NCI-H526 treated with DMSO at 0.1 percent for 48 hours (cell line): Measurements from ENCODE around the gene SLC22A4.

ENCODE experiments used
- DNase-seq: peaks from one replicate; lab custom pipeline; 2025; lab: John Stamatoyannopoulos, UW

The SLC22A4 gene

DNA sequence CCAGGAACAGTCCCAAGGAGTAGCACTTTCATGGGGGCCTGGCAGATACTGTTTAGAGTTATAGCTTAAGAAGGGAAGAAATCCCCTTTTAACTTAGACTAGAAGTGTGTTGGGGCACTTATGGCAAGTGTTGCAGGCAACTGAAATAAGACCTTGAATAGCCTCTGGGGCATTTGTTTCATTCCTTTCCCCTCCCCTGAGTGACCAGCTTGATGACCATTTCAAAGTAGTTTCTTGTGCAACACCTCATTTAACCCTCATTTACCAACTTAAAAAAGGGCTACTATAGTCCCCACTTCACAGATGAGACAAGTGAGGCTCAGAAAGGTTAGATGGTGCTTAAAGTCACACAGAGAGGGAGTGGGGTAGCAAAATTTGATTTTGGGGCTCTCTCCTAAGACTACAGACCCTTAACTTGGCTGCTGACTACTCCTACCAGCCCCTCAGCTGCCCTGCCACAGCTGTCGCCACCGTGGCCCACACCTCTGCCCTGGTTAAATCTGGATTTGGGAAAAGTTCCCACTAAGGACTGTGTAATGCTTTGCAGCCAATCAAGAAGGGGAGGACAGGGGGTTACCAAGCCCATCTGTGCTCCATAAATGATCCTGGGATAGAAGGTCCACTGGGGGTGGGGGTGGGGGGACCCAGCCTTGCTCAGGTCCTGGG, 31.2 kb upstream of the SLC22A4 start:
- no peak for DNase-seq

DNA sequence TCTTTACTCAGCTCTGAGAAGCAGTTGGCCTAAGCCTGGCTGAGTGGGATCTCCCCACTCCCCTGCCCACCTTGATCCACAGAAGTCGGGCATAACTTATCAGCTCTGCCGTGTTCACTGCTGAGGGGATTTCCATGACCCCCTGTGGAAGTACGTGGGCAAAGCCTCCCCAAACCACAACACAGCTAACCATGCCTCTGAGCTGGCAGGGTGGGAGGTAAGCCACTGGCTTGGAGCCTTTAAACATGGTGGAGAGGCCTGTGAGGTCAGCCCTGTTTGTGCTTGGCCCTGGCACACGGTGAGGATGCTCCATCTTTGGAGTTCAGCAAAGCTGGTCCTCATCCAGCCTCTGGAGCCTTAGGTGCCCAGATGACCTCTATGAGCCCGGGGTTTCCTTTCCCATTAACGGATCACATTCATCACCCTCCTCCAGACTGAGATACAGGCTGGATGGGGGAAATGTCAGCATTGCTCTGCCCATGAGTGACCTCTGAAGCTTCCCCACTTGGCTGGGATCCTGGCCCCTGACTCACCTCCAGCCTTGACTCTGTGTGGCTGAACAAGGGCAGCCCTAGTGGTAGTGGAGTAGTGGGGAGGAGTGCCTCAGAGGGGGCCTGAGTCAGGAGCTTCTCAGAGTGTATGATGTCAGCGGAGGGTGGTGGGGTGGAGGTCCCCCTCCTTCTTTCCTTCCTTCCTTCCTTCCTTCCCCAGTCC, 30.5 kb upstream of the SLC22A4 start:
- DNase-seq, result no peak

GRCh38 chr5:132264546-132265335, 29.5 kb upstream of the SLC22A4 start:
- no peak for DNase-seq

- DNase-seq, result no peak
Observed at GRCh38 chr5:132265336-132266030, 28.7 kb upstream of the SLC22A4 start.

- DNase-seq, result no peak
Observed at GRCh38 chr5:132266031-132266835, 28.0 kb upstream of the SLC22A4 start.

GRCh38 chr5:132266836-132267160, 27.4 kb upstream of the SLC22A4 start:
- no peak for DNase-seq

DNA sequence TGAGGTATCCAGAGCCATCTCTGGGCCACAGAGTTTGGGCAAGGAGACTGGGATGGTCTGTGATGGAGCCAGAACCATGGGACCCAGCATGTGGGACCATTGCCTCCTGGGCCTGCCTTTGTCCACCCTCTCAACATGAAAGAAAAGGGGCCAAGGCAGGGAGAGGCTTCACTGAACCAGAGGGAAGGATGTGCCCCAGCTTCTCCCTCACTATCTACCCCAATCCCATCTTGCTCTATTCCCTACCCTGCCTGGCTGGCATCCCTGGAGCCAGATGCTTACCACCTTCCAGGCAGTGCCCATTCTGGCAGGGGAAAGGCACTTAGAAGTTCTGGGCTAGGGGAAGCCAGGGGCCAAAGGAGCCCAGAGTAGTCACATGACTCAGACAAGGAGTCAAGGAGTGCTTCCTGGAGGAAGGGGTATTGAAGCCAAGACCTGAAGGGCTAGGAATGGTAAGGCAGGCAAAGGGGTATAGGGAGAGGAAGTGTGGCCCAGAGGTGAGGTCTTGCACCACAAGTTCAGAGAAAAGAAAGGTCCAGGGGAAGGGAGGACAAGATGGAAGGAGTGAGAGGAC, 26.9 kb upstream of the SLC22A4 start:
- no peak for DNase-seq

DNA sequence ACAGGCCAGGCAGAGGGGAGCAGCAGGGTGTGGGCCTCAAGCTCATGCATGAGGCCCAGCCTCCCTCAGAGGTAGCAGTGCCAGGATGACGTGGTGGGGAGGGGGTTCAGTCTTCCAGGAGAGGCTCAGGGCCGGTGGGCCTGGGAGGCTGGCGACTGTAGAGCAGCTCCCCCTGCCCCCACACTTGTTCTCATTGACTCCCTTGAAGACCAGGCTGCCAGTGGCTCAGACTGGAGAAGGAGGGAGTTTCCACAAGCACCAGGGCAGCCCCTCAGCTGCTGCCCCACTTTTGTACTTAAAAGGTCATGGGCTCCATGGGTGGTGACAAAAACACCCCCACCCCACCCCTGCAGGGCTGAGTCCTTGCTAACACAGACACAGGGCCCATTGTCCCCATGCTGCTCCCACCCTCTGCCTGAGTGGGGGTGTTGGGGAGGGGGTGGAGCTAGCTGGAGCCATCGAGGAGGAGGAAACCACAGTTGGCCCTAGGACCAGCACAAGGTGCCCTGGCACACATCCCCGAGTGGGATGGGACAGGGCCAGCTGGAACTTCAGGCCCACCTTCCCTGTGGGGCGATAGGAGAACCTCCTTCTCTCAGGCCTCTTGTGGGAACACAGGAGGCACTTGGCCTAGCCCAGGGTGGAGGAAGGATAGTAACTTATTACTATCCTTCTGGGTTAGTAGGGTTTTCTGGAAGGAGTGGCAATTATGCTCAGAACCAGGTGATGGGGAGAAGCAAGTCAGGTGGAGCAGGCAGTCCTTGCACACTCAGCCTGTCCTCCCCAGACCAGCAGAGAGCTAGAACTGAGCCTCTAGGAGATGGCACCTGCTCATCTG, 26.0 kb upstream of the SLC22A4 start:
- DNase-seq, result no peak

DNA sequence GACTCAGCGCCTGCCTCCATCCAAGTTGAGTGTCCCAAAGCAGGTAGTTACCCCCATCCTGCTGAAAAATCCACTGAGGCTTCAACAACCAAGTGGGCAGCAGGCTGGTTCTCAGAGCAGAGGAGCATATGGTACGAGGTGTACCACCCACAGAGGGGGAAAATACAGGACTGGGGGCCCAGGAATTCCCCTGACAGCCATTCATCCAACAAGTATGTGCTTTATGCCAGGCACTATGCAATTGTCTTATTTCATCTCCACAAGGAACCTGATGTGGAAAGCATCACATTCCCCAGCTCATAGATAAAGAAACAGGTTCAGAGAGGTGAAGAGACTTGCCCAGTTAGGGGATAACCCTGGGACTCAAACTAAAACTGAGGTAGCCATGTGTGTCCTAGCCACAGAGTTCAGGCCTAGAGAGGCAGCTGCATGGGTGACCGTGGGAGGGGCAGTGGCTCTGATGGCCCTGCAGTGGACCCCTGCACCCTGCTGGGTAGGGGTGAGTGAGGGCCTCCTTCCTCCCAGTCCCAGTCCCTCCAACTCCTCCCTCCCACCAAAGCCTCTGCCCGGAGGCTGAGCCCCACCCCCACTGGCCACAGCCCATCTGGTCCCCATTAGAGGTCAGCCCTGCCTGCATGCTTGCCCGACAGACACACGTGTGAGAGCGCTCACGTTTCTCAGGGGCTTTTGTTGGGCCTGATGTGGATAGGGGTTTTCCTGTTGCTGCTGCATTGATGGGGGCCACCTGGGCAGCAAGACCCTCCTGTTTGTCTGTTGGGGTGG, 25.2 kb upstream of the SLC22A4 start:
- no peak for DNase-seq

GRCh38 chr5:132269635-132270334, 24.4 kb upstream of the SLC22A4 start:
- DNase-seq, result no peak

GRCh38 chr5:132270335-132270665, 23.9 kb upstream of the SLC22A4 start:
- DNase-seq, result no peak

GRCh38 chr5:132270706-132271105, 23.5 kb upstream of the SLC22A4 start:
- no peak for DNase-seq

- no peak for DNase-seq
Observed at GRCh38 chr5:132271251-132272246, 22.6 kb upstream of the SLC22A4 start.

- DNase-seq, result no peak
Observed at GRCh38 chr5:132272311-132273210, 21.6 kb upstream of the SLC22A4 start.

DNA sequence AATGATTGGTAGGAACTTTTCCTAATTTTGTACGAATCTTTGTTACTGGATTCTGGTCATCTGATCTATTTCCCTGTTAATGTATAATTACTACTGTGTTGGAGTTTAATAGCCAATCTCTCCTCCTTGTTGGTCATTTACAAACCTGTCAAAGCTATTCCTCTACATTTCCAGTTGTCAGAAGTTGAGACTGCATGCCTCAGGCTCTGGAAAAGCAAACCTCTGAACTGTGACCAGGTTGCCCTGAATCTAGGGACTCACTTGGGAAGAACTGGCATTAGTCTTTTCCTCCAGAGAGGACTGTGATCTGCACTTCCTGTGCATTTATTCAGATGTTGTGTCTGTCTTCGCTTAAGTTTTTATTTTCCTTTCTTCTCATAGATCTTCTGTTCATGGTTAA, 20.6 kb upstream of the SLC22A4 start:
- DNase-seq, result no peak

DNA sequence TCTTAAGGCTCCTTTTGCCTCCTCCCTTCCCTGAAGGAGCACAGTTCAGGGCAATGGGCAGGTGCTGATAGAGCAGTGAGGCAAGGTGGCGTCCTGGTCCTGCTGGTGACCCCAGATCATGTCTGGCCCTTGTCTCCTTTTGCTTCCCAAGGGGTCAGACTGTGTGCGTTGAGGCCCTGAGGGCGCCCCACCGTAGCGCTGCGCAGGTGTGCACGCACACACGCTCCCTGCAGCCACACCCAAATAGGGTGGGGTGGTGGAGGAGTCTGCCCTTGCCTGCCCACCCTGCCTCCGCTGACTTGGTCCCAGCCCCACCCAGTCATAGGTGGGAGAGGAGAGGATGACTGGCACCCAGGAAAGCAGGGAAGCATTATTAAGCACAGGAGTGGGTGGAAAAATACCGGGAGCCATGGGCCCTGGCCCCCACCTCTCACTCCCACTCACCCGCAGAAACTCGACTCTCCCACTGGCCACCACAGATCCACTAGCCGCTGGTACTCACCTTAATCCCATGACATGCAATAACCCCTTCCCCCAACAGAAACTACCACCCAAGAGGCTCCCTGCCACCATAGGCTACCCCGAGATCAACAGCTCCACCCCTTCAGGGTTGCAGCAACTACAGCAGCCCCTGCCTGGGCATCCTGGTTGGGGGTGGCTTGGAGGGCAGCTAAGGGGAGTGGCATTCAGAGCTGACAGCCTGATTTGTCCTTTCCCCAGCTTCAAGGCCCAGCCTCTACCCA, 20.0 kb upstream of the SLC22A4 start:
- DNase-seq, result no peak
